ENCODE data around the gene CRACR2A.

CRACR2A gene

DNA sequence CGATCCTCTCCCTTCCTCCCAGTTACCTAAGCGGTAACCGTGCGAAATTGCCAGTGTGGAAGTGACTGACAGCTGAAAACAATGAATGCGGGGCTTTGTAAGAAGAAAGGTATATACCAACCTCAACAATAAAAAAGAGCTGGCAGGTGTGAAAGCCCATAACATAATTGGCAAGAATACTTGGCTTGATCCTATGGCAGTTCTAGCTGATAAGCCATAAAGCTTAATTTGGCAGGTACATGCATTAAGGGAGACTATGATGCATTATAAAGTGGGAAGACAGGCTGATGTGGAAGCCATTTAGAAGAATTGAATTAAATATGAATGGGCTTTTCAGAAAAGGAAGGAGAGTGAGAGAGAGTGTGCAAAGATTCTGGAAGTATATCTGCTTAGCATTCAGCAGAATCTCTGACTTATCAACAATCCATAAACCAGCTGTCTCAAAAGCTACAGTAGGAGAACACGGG lies 71.3 kb downstream of the CRACR2A start:
- no peak for DNase-seq (ENCODE audit: low spot score)

GRCh38 chr12:3680919-3681594 lies 71.9 kb downstream of the CRACR2A start:
- no peak for DNase-seq (ENCODE audit: low spot score)

DNA sequence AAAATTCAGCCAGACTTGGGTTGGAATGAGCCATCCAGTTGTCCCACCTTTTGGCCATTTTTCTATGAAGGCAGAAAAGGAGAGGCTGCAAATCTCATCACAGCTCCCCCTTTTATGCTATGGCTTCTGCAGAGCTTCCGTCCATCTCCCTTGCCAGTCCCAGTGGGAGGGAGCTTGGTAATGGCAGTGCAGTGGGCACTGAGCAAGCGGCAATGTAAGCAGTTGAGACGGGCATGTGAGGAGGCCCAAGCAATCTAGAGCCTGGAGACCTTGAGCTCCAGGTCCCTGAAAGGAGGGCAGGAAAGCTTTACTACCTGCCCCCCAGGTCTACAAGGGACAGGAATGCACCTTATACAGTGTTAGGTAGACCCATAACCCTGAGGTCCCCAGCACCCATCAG lies 73.1 kb downstream of the CRACR2A start:
- no peak for DNase-seq (ENCODE audit: low spot score)

- DNase-seq (ENCODE audit: low spot score): no peak
Measured at GRCh38 chr12:3677609-3678008, 75.3 kb downstream of the CRACR2A start.

DNA sequence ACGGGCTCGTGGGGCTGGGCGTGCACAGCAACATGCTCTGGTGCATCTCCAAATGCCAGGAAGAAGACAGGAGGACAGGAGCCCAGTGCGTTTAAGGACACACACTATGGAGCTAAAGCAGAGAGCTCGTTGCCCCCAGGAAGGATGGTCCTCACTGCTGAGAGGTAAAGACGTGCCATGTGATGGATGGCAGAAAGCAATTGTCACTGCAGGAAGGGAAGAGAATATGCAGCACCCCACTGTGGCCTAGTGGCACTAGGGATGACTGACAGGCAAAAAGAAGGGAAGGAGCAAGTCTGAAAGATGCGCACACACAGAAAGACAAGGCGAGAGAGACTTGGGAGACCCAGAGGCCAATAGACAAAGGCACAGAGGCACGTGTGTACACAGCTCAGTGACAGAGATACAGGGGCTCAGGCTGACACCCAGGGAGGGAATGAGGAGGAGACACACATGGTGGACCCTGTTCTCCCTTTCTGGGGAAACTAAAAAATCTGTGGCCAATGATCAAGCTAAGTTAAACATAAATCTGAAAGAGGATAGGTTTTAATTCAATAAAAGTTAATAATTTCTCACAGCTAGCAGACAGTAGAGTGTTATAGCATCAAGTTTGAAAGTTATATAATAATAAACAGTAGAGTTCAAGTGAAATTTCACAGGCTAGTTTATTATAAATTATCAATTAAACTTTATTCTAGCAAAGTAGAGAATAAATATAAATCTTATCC lies 78.8 kb downstream of the CRACR2A start:
- DNase-seq (ENCODE audit: low spot score): no peak

DNA sequence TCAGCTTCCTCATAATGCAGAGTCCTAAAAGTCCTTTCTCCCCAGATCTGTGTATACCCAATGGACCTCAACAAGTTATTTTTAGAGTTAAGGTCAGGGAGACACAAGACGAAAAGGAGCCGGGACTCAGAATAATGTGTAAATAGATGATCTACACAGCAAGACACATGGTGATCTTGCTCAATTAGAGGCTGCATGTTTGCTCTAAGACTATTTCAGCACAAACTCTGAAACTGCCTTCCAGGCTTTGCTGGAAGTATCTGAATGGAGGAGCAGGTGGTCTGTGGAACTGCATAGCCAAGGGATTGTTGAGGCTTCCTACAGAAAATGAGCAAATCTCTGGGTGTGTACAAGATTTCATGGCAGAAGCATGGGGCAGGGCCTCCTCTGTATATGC lies 80.8 kb downstream of the CRACR2A start:
- no peak for DNase-seq (ENCODE audit: low spot score)

DNA sequence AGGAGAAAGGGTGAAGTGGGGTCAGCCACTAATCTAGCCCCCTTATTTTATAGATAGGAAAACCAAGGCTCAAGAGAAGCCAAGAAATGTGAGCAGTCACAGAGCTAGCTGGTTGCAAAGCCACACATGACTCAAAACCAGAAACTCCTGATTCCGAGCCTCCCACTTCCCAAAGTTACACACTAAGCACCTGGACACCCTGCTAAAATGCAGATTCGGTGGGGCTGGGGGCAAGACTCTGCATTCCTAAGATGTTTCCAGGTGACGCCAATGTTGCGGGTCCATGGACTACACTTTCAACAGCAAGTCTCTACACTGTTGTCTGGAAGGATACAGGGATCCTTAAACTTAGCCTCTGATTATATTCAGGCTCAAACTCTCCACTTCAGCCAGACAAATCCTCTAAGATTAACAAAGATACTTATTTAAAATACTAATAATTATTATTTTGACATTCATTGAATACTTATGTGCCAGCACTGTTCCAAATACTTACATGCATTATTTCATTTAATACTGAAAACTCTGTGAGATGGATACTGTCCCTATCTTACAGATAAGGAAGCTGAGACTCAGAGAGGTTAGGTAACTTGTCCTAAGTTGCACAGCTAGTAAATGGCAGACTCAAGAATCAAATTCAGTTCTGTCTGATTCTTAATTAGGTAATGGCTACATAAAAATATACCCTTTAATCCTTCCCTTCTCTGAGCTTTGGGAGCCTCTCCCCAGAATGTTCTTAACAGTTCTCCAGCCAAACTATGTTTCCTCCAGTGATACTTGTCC lies 81.4 kb downstream of the CRACR2A start:
- no peak for DNase-seq (ENCODE audit: low spot score)

GRCh38 chr12:3670083-3670620 lies 82.8 kb downstream of the CRACR2A start:
- DNase-seq (ENCODE audit: low spot score): no peak

DNA sequence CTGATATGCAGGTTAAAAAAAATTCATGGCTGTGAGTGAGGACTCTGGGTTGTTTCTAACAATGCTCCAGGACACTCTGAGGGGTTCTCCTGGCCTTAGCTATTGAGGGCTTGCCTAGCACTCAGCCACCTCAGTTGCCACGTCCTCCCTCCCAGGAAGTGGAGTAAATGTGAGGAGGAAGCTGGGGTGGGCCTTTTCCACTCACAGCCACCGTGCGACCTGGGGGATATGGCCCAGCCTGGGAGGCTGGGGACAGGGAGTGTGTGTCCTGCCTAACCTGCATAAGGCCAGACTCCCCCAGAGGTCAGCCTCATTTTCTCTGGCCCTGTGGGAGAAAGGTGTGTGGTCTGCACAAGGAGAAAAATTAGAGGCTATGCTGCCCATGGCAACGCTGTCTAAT lies 83.3 kb downstream of the CRACR2A start:
- DNase-seq (ENCODE audit: low spot score): no peak

- DNase-seq (ENCODE audit: low spot score): no peak
Measured at GRCh38 chr12:3668479-3669165, 84.3 kb downstream of the CRACR2A start.

GRCh38 chr12:3667485-3667884 lies 85.4 kb downstream of the CRACR2A start:
- DNase-seq (ENCODE audit: low spot score): no peak

DNA sequence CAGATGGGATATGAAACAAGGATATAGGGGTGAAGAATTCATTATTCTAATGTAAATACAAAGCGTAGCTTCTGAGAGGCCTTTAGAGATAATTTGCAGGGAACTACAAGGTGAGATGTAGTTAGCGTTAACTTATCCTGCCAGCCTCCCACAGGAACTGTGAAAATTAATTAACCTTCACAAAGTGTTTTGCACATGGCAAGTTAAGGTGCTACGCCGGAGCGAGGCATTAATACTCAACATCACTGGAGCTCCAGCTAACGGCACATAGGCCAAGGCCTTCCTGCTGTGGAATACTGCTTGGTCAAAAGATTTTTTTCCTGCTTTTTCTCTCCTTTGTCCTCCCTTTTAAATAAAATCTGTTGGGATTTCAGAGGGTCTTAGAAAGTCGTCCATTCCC lies 86.5 kb downstream of the CRACR2A start:
- DNase-seq (ENCODE audit: low spot score): no peak

GRCh38 chr12:3662521-3662921 lies 90.4 kb downstream of the CRACR2A start:
- no peak for DNase-seq (ENCODE audit: low spot score)

DNA sequence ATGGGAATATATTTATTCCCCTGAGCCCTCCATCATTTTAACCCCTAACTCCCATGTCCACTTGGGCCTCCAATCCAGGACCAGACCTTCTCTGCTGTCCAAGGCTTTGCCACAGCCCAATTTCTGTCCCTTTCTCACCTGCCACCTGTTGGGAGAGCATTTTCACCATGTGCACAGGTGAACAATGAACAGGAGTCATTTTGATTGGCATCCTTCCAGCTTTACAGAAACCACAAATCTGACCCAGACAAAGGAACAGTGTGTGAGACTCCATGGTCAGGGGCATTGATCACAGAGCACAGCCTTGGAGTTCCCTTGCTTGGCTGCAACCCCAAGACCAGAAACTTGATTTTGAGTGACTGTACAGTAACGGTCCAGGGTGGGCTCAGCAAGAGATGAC lies 91.9 kb downstream of the CRACR2A start:
- no peak for DNase-seq (ENCODE audit: low spot score)

DNA sequence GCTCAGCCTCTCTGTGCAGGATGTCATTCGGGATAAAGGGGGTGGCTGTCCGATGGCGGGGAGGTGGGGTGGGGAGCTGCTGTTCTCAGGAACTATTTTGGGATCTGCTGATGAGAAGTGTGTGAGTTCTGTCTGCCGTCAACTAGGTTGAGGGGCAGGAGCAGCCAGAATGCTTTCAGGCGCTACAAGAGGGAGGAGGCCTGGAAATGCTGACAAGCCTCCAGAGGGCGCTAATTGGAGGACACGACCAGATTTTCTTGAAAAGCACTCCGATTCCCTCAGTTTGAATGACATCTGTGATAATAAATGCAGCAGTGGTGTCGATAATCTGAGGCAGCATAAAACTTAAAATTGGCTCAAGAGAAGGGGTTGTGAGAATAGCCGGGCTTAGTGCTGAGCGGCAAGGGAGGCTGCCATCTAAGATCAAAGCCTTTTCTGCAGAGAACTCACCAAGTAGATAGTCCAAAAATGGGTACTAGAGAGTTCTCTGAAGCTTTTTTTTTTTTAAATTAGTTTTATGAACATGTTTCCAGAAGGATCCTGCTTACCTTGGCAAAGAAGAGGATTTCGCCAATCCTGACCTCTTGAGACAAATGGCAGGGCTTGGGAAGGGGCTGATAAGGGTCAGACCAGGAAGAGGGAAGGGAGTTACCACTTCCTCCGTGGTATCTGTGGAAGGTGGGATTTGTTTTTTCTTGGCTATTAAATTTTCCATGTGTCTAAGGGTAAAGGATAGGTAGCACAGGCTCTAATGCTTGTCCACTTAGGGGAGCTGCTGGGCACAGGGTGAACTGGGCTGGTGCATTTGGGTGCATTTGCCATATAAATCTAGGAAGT lies 94.4 kb downstream of the CRACR2A start:
- DNase-seq (ENCODE audit: low spot score): peak; percentile 18

DNA sequence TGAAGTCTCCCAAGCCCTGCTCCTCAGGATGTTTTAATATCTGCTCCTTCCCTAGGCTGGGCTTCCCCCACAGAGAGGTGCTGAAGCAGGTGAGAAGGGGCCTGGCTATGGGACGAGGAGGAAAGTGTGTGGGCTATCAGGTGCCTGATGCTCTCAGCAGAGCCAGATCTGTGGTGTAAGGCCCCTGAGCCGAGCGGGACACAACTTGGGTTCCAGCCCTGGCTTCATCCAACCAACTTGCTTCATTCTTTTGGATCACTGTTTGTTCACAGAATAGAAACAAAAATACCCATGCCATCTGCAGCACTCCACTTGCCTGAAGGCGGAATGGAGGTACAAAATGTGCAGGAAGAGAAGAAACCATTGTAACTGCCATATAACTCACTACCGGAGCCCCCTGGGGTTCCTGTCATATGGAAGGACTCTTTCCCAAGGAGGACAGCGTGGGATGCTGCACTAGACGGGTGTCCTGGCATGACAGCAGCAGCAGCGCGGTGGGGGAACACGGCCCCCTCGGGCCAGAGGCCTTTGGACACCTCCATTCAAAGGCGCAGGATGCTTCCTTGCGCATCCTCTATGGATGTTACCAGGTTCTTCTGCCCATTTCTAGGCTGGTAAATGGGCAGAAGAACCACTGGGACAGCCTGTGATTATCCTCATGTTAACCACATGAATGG lies 95.8 kb downstream of the CRACR2A start:
- no peak for DNase-seq (ENCODE audit: low spot score)

DNA sequence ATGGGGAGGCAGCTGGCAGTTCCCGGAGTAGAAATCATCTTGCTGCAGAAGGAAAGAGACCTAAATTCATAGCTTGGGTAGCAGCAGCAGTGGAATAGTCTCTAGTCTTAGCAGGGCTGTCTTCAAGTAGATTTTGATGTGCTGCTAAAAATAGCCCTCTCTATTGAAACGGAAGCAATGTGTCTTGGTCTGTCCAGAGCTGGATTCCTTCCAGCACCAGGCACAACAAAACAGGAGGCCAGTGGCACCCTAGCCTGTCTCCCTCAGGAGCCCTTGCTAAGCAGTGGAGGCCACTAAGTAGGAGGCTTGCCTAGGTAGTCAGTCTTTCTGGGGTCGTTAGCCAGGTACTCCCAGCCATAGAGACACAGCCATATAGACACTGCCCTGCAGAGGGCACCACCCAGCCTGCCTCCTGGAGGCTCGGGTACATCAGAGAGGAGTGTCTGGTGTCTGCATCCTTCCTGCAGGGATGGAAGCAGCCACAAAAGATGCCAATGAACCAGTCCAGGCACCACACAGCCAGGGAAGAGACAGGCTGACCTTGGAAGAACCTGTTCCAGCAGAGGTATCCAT lies 97.5 kb downstream of the CRACR2A start:
- DNase-seq (ENCODE audit: low spot score): peak; percentile 39

GRCh38 chr12:3651585-3652424 lies 101.1 kb downstream of the CRACR2A start:
- no peak for DNase-seq (ENCODE audit: low spot score)

DNA sequence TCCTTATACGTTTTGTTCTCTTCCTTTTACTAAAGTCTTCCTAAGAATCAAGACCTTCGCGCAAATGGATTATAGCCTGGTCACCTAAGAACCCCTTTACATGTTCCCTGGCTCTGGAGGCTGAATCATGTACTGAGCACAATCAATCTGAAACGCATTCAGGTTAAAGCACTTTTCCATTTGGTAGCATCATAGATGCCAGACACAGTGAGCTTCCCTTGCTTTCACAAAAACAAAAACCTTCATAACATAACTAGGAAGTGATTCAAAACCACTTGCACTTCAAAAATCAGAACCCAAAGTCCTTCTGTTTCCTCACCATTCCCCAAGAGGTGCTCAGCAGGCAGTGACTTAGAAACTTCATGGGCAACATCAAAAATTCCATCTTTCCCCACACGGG lies 105.4 kb downstream of the CRACR2A start:
- DNase-seq (ENCODE audit: low spot score): no peak
